GM21360 (cell line): ENCODE results near the gene NASP.

Source experiments
- ATAC-seq: cut with Tn5 transposase; IDR thresholded peaks from one replicate; pipeline ENCODE4 v1.9.1; 2021; ENCODE audit warnings: mild to moderate bottlenecking, moderate library complexity; ENCODE audit not compliant: unreplicated experiment

Gene NASP

DNA sequence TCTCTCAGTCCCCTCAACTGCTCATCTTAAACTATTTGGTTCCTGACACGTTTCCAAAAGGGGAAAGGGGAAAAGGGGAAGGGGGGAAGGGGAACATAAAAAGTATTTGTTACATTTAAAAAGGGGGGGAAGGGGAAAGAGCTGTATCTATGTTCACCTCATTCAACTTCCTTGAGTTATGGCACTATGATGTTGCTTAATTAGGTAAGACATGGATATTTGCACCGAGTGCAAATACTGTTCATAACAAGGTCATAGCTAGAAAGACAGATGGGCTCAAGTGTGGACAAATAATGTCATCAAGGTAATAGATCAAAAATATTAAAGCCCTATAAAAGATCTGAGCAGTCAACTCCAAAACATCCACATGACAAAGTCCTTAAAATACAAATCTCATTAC, 76.5 kb downstream of the NASP start:
- no peak for ATAC-seq

DNA sequence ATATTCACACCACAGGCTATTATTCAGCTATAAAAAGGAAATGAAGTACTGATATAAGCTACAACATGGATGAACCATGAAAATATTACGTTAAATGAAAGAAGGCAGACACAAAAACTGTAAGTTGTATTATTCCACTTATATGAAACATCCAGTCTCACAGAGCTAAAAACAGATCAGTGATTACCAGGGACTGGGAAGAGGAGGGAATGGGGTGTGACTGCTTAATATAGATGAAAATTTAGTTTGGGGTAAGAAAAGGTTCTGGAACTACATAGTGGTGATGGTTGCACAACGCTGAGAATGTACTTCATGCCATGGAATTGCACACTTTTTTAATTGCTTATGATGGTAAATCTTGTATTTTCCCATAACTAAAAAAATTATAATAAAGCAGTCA, 83.0 kb downstream of the NASP start:
- no peak for ATAC-seq

GRCh38 chr1:45667321-45668111, 83.7 kb downstream of the NASP start:
- no peak for ATAC-seq
